Measurements from ENCODE around the gene NNMT. TPM values are rescaled to one million over a fixed set of nuclear protein-coding genes. Genes with fewer than 3 reads are reported as not detected.

Gene NNMT
- total RNA-seq, 1 donor from 2014 or later: 79.5 TPM

- Mint-ChIP-seq H3K9me3 (ENCODE audit: unreplicated experiment) (no peaks in the 10 kb centered on the region), H3K27ac (ENCODE audit: unreplicated experiment) (no peak overlapping the region), H3K4me3 (ENCODE audit: unreplicated experiment) (no peak overlapping the region), H3K27me3 (ENCODE audit: unreplicated experiment) (peaks cover 3% of the 10 kb centered on the region), H3K4me1 (ENCODE audit: unreplicated experiment) (peaks cover 14% of the 10 kb centered on the region), H3K36me3 (ENCODE audit: unreplicated experiment) (no peaks in the 10 kb centered on the region)
- DNase-seq (ENCODE audit: extremely low spot score, unreplicated experiment): no peak
- no peak for TF ChIP-seq CTCF (IDR thresholded peaks at IDR 0.05)
Observed at GRCh38 chr11:114284914-114285313, 11.3 kb upstream of the NNMT start.

GRCh38 chr11:114285599-114285998, 10.6 kb upstream of the NNMT start:
- H3K4me1 Mint-ChIP-seq (ENCODE audit: unreplicated experiment): peaks cover 12% of the 10 kb centered on the region

GRCh38 chr11:114286229-114286628, 10.0 kb upstream of the NNMT start:
- H3K4me1 Mint-ChIP-seq (ENCODE audit: unreplicated experiment): peaks cover 7% of the 10 kb centered on the region
- H3K27ac Mint-ChIP-seq (ENCODE audit: unreplicated experiment): no peak overlapping the region

More at GRCh38 chr11:114285599-114285998, 10.6 kb upstream of the NNMT start:
- Mint-ChIP-seq H3K36me3 (ENCODE audit: unreplicated experiment) (peaks cover 1% of the 10 kb centered on the region), H3K27me3 (ENCODE audit: unreplicated experiment) (peaks cover 3% of the 10 kb centered on the region), H3K27ac (ENCODE audit: unreplicated experiment) (no peak overlapping the region), H3K9me3 (ENCODE audit: unreplicated experiment) (peaks cover 4% of the 10 kb centered on the region), H3K4me3 (ENCODE audit: unreplicated experiment) (no peak overlapping the region)
- peak; percentile 36 for DNase-seq (ENCODE audit: extremely low spot score, unreplicated experiment)
- TF ChIP-seq CTCF (IDR thresholded peaks at IDR 0.05): no peak

GRCh38 chr11:114287154-114287553, 9.0 kb upstream of the NNMT start:
- peaks cover 3% of the 10 kb centered on the region for H3K27me3 Mint-ChIP-seq (ENCODE audit: unreplicated experiment)
- no peak for DNase-seq (ENCODE audit: extremely low spot score, unreplicated experiment)
- H3K9me3 Mint-ChIP-seq (ENCODE audit: unreplicated experiment): peaks cover 11% of the 10 kb centered on the region
- H3K27ac Mint-ChIP-seq (ENCODE audit: unreplicated experiment): no peak overlapping the region
- TF ChIP-seq CTCF (IDR thresholded peaks at IDR 0.05): no peak
- H3K4me3 Mint-ChIP-seq (ENCODE audit: unreplicated experiment): no peak overlapping the region
- H3K4me1 Mint-ChIP-seq (ENCODE audit: unreplicated experiment): peaks cover 10% of the 10 kb centered on the region
- peaks cover 1% of the 10 kb centered on the region for H3K36me3 Mint-ChIP-seq (ENCODE audit: unreplicated experiment)

More at GRCh38 chr11:114286229-114286628, 10.0 kb upstream of the NNMT start:
- TF ChIP-seq CTCF (IDR thresholded peaks at IDR 0.05): no peak
- no peak overlapping the region for H3K4me3 Mint-ChIP-seq (ENCODE audit: unreplicated experiment)
- H3K36me3 Mint-ChIP-seq (ENCODE audit: unreplicated experiment): peaks cover 1% of the 10 kb centered on the region
- peaks cover 9% of the 10 kb centered on the region for H3K9me3 Mint-ChIP-seq (ENCODE audit: unreplicated experiment)
- H3K27me3 Mint-ChIP-seq (ENCODE audit: unreplicated experiment): peaks cover 3% of the 10 kb centered on the region
- DNase-seq (ENCODE audit: extremely low spot score, unreplicated experiment): no peak

- peaks cover 1% of the 10 kb centered on the region for H3K36me3 Mint-ChIP-seq (ENCODE audit: unreplicated experiment)
- no peak overlapping the region for H3K27ac Mint-ChIP-seq (ENCODE audit: unreplicated experiment)
- peaks cover 19% of the 10 kb centered on the region for H3K4me1 Mint-ChIP-seq (ENCODE audit: unreplicated experiment)
- H3K4me3 Mint-ChIP-seq (ENCODE audit: unreplicated experiment): no peak overlapping the region
- DNase-seq (ENCODE audit: extremely low spot score, unreplicated experiment): no peak
- peaks cover 11% of the 10 kb centered on the region for H3K9me3 Mint-ChIP-seq (ENCODE audit: unreplicated experiment)
- H3K27me3 Mint-ChIP-seq (ENCODE audit: unreplicated experiment): peaks cover 3% of the 10 kb centered on the region
- no peak for TF ChIP-seq CTCF (IDR thresholded peaks at IDR 0.05)
Observed at GRCh38 chr11:114288136-114288535, 8.1 kb upstream of the NNMT start.
